Ovary (tissue), 3 donors: ENCODE results near the gene PURA.

Experiments
- CTCF ChIP-seq, 3 donors: fragments of 450-650 bp in 2 of 3; fragments of 200-600 bp in 1 of 3; IDR thresholded peaks; one replicate each; pipeline versions ENCODE4 v1.5.1 to v1.8.0; 2016 to 2022; ENCODE audit warnings: antibody characterized with exemption in 3 of 3, mild to moderate bottlenecking in 1 of 3
- EP300 ChIP-seq: sonication (generic); formaldehyde crosslinking; IDR thresholded peaks from one replicate; pipeline ENCODE4 v1.6.1; 2017; ENCODE audit warnings: antibody characterized with exemption
- POLR2A ChIP-seq: fragments of 450-650 bp; IDR thresholded peaks from one replicate; pipeline ENCODE4 v1.6.1; 2017; ENCODE audit warnings: antibody characterized with exemption, mild to moderate bottlenecking, moderate library complexity
- donor health status: DM: no; HTN: no; CAD: no.

GRCh38 chr5:140168371-140168770, 54.5 kb downstream of the PURA start:
- no peak for TF ChIP-seq CTCF (IDR thresholded peaks at IDR 0.05)
- TF ChIP-seq POLR2A = no peak
- TF ChIP-seq EP300 = no peak
